SU-DHL-6 (cell line): ENCODE results near the gene PARD6G.

ENCODE experiments used
- H2AFZ ChIP-seq: fragments of 200-600 bp; sonication (generic); 2 replicates; pipeline ENCODE4 v1.6.1; 2014; ENCODE audit warnings: low read depth, mild to moderate bottlenecking, moderate library complexity, mixed read lengths, antibody characterized with exemption, low read length; ENCODE audit not compliant: severe bottlenecking
- H3F3A ChIP-seq: fragments of 200-600 bp; shearing (Covaris generic); 2 replicates; pipeline ENCODE4 v1.6.0; 2016; ENCODE audit warnings: antibody characterized with exemption, mild to moderate bottlenecking; ENCODE audit not compliant: insufficient read depth
- H3K27ac ChIP-seq: fragments of 200-600 bp; sonication (generic); 2 replicates; pipeline ENCODE4 v1.5.1; 2016; ENCODE audit warnings: low read depth, mild to moderate bottlenecking, low read length, moderate library complexity, mixed read lengths
- H3K27me3 ChIP-seq: fragments of 200-600 bp; sonication (generic), shearing (Covaris generic); 2 replicates; pipeline ENCODE4 v1.6.0; 2014; ENCODE audit warnings: mild to moderate bottlenecking, low read length
- H3K36me3 ChIP-seq: fragments of 200-600 bp; sonication (generic); 2 replicates; pipeline ENCODE4 v1.6.1; 2014; ENCODE audit warnings: mild to moderate bottlenecking, low read length, mixed read lengths
- H3K4me2 ChIP-seq: fragments of 300-600, 200-600 bp; shearing (Covaris generic), sonication (generic); 2 replicates; pipeline ENCODE4 v1.6.0; 2014; ENCODE audit warnings: low read length, low read depth, mild to moderate bottlenecking; ENCODE audit not compliant: poor library complexity, severe bottlenecking
- H3K4me3 ChIP-seq: fragments of 200-600 bp; sonication (generic); 2 replicates; pipeline ENCODE4 v1.5.1; 2014; ENCODE audit warnings: antibody characterized with exemption, low read length, mild to moderate bottlenecking, mixed read lengths; ENCODE audit not compliant: insufficient read depth, poor library complexity, severe bottlenecking
- H3K79me2 ChIP-seq: fragments of 200-600 bp; sonication (generic); 2 replicates; pipeline ENCODE4 v1.6.1; 2014; ENCODE audit warnings: mild to moderate bottlenecking, low read length, moderate library complexity; ENCODE audit not compliant: insufficient read depth
- H3K9ac ChIP-seq: fragments of 200-600 bp; sonication (generic); 2 replicates; pipeline ENCODE4 v1.7.0; 2014; ENCODE audit warnings: mild to moderate bottlenecking, low read length
- H3K9me2 ChIP-seq: fragments of 200-600 bp; sonication (generic); replicated peaks from 2 replicates; pipeline ENCODE4 v1.6.1; 2014; ENCODE audit warnings: low read length; ENCODE audit not compliant: insufficient read depth
- H3K9me3 ChIP-seq: fragments of 200-600 bp; sonication (generic); 2 replicates; pipeline ENCODE4 v1.6.1; 2014; ENCODE audit warnings: low read length, mixed read lengths; ENCODE audit not compliant: insufficient read depth
- H4K20me1 ChIP-seq: fragments of 200-600 bp; sonication (generic); 2 replicates; pipeline ENCODE4 v1.6.1; 2014; ENCODE audit warnings: low read depth, mild to moderate bottlenecking, antibody characterized with exemption, low read length, moderate library complexity, mixed read lengths
- CTCF ChIP-seq: fragments of 200-600 bp; sonication (generic); IDR thresholded peaks from one replicate; pipeline ENCODE4 v1.5.1; 2017; ENCODE audit warnings: antibody characterized with exemption, mild to moderate bottlenecking, low read length, moderate library complexity; ENCODE audit not compliant: insufficient read depth, poor library complexity, severe bottlenecking
- EZH2phosphoT487 ChIP-seq: fragments of 200-600 bp; sonication (generic), shearing (Covaris generic); conservative IDR thresholded peaks from 2 replicates; pipeline ENCODE4 v1.6.1; 2018; ENCODE audit warnings: mild to moderate bottlenecking, antibody characterized with exemption, low read length, moderate library complexity, mixed read lengths

The PARD6G gene

DNA sequence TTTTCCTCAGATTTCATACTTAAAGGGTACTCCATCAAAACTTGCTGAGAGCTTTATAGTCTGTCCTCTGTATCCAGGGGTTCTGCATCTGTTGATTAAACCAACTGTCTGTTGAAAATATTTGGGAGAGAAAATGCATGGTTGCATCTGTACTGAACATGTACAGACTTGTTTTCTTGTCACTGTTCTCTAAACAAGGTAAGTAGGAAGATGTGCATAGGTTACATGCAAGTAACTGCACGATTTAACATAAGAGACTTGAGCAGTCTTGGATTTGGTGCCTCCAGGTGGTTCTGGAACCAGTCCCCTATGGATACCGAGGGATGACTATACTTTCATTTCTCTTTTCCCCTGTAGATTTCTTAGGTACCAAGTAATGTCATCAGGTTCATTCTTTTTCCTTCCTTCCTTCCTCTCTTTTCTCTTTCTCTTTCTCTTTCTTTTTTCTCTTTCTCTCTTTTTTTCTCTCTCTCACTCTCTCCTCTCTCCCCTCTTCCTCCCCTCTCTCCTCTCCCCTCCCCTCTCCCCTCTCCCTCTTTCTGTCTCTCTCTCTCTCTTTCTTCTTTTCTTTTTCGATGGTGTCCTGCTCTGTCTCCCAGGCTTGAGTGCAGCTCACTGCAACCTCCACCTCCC is 115.0 kb downstream of the PARD6G start:
- Histone ChIP-seq H2AFZ (no peak overlapping the region), H4K20me1 (no peaks in the 10 kb centered on the region), H3K9me3 (no peaks in the 10 kb centered on the region), H3K9me2 (no peaks in the 10 kb centered on the region), H3F3A (no peaks in the 10 kb centered on the region), H3K79me2 (0 out of 2 replicates have a peak, but pooled peaks cover 8% of the 10 kb centered on the region), H3K4me2 (no peak overlapping the region), H3K36me3 (no peaks in the 10 kb centered on the region), H3K27me3 (no peaks in the 10 kb centered on the region), H3K4me3 (no peak overlapping the region), H3K27ac (no peak overlapping the region), H3K9ac (no peak overlapping the region)
- TF ChIP-seq CTCF (no peak), EZH2phosphoT487 (no peak)

DNA sequence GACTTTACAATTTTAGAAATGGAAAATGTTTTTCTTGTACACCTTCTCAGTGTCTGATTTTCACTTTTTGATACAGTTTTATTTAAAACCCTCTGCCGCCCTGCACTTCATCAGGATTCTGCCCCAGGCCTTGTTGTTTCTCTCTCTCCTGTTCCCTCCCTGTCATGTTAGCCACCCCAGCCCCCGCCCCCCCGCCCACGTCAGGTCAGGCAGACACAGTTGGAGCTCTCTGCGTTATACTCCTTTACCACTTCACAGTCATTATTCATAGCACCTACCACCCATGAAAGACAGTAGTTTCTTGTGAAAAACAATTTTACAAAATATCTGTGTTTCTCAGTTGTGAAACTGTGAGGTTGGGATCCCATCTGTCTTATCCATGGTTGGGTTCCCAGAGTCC is 116.8 kb downstream of the PARD6G start:
- Histone ChIP-seq H3K9me2 (no peaks in the 10 kb centered on the region), H3K79me2 (peaks cover 17% of the 10 kb centered on the region; the same call in 1 of the 2 replicates), H3F3A (no peaks in the 10 kb centered on the region), H3K4me3 (no peak overlapping the region), H3K9me3 (no peaks in the 10 kb centered on the region), H3K36me3 (no peaks in the 10 kb centered on the region), H3K27me3 (no peaks in the 10 kb centered on the region), H3K9ac (no peak overlapping the region), H3K27ac (no peak overlapping the region), H2AFZ (no peak overlapping the region), H3K4me2 (no peak overlapping the region), H4K20me1 (no peaks in the 10 kb centered on the region)
- no peak for TF ChIP-seq CTCF
- TF ChIP-seq EZH2phosphoT487, result no peak

- Histone ChIP-seq H3K9me2 (no peaks in the 10 kb centered on the region), H3K4me3 (no peak overlapping the region), H4K20me1 (no peaks in the 10 kb centered on the region), H3K79me2 (peaks cover 17% of the 10 kb centered on the region; the same call in 1 of the 2 replicates), H3K27ac (no peak overlapping the region), H3K4me2 (no peak overlapping the region), H3K27me3 (no peaks in the 10 kb centered on the region), H3K9ac (no peak overlapping the region), H3K9me3 (no peaks in the 10 kb centered on the region), H3K36me3 (no peaks in the 10 kb centered on the region), H3F3A (no peaks in the 10 kb centered on the region), H2AFZ (no peak overlapping the region)
- TF ChIP-seq EZH2phosphoT487 (no peak), CTCF (no peak)
These were observed 117.5 kb downstream of the PARD6G start for GRCh38 chr18:80129672-80130367.
